Measurements from ENCODE around the gene MBNL1. TPM values are rescaled to one million over a fixed set of nuclear protein-coding genes. Genes with fewer than 3 reads are reported as not detected.

Gene MBNL1
- total RNA-seq, 6 experiments from 2014 or later = 49.9 to 89.6 (median 63.2) TPM

- ATAC-seq = no peak
- Histone ChIP-seq H3K4me1 (no peaks in the 10 kb centered on the region), H3K36me3 (no peaks in the 10 kb centered on the region), H3K9me3 (no peaks in the 10 kb centered on the region), H3K4me3 (no peak overlapping the region), H3K27ac (no peak overlapping the region), H3K27me3 (no peaks in the 10 kb centered on the region)
- TF ChIP-seq CTCF (IDR thresholded peaks at IDR 0.05) = no peak
- TF ChIP-seq POLR2A (IDR thresholded peaks at IDR 0.05) = no peak
- intact Hi-C loops (cut with DNase I) = no loop called here
- 59% methylated on average over 4 of the region's 4 CpGs for WGBS (ENCODE audit: insufficient coverage, low coverage, low lambda C conversion rate, missing lambda C conversion rate)
- no peak for DNase-seq
Measured at GRCh38 chr3:152511904-152512303, 243.2 kb downstream of the MBNL1 start.

GRCh38 chr3:152513301-152513960 lies 244.7 kb downstream of the MBNL1 start:
- Histone ChIP-seq H3K27me3 (no peaks in the 10 kb centered on the region), H3K4me1 (no peaks in the 10 kb centered on the region), H3K9me3 (no peaks in the 10 kb centered on the region), H3K36me3 (no peaks in the 10 kb centered on the region), H3K27ac (no peak overlapping the region), H3K4me3 (no peak overlapping the region)
- DNase-seq = no peak
- WGBS (ENCODE audit: insufficient coverage, low coverage, low lambda C conversion rate, missing lambda C conversion rate) = 80% methylated on average over 2 of the region's 2 CpGs
- TF ChIP-seq CTCF (IDR thresholded peaks at IDR 0.05) = no peak
- TF ChIP-seq POLR2A (IDR thresholded peaks at IDR 0.05) = no peak
- no peak for ATAC-seq
- intact Hi-C loops (cut with DNase I) = no loop called here

Small RNAs within 50 kb of the gene (small RNA-seq; reads per million reads assigned to genes)
- 0 reads per million in 2 experiments for gene RF00019
